Measurements from ENCODE around the gene LMNB1.

DNA sequence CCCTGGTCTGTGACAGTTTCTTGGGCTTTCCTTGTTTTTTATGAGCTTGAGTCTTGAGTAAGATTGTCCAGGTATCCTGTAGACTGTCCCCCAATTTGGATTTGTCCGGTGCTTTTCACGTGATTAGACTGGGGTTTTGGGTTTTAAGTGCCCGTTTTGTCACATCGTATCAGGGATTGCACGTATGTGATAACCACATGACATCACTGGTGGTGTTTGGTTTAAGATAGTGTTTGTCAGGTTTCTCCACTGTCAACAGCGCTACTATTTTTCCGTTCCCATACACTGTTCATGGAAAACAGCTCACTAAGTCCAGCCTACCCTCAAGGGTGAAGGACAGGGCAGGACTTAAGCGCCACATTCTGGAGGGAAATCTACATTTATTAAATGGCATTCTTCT lies 39.7 kb downstream of the LMNB1 start:
- TF ChIP-seq CTCF (IDR thresholded peaks at IDR 0.05; ENCODE audit: insufficient read depth, low read length) = no peak
- TF ChIP-seq, protein P1, sequence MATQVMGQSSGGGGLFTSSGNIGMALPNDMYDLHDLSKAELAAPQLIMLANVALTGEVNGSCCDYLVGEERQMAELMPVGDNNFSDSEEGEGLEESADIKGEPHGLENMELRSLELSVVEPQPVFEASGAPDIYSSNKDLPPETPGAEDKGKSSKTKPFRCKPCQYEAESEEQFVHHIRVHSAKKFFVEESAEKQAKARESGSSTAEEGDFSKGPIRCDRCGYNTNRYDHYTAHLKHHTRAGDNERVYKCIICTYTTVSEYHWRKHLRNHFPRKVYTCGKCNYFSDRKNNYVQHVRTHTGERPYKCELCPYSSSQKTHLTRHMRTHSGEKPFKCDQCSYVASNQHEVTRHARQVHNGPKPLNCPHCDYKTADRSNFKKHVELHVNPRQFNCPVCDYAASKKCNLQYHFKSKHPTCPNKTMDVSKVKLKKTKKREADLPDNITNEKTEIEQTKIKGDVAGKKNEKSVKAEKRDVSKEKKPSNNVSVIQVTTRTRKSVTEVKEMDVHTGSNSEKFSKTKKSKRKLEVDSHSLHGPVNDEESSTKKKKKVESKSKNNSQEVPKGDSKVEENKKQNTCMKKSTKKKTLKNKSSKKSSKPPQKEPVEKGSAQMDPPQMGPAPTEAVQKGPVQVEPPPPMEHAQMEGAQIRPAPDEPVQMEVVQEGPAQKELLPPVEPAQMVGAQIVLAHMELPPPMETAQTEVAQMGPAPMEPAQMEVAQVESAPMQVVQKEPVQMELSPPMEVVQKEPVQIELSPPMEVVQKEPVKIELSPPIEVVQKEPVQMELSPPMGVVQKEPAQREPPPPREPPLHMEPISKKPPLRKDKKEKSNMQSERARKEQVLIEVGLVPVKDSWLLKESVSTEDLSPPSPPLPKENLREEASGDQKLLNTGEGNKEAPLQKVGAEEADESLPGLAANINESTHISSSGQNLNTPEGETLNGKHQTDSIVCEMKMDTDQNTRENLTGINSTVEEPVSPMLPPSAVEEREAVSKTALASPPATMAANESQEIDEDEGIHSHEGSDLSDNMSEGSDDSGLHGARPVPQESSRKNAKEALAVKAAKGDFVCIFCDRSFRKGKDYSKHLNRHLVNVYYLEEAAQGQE (IDR thresholded peaks at IDR 0.05; ENCODE audit: insufficient replicate concordance, low read depth) = no peak
- TF ChIP-seq POLR2AphosphoS5 (IDR thresholded peaks at IDR 0.05; ENCODE audit: low read depth) = no peak
- no peak for TF ChIP-seq GABPA (IDR thresholded peaks at IDR 0.05; ENCODE audit: low read depth)
